Aorta (tissue), 5 donors: ENCODE data around the gene EVPL. TPM values are rescaled to one million over a fixed set of nuclear protein-coding genes. Genes with fewer than 3 reads are reported as not detected.

Experiments used
- ATAC-seq: fragments of 200-7000 bp; cut with Tn5 transposase; one replicate; pipeline ENCODE4 v1.9.1; 2022; ENCODE audit warnings: moderate library complexity; ENCODE audit not compliant: low FRiP score
- DNase-seq, 2 donors: peaks; one replicate each; pipeline ENCODE4 v3.0.0-alpha.2; 2020
- H3K27ac ChIP-seq, 2 donors: one replicate each; pipeline ENCODE4 v1.5.1; 2013; ENCODE audit warnings: low read length in 2 of 2, mild to moderate bottlenecking in 2 of 2, moderate library complexity in 2 of 2, control low read depth in 1 of 2, inconsistent platforms in 1 of 2, low read depth in 1 of 2
- H3K27me3 ChIP-seq, 2 donors: one replicate each; pipeline ENCODE4 v1.6.1; 2013; ENCODE audit warnings: control low read depth in 1 of 2, low read length in 1 of 2, mild to moderate bottlenecking in 1 of 2, moderate library complexity in 1 of 2; ENCODE audit not compliant: insufficient read depth in 2 of 2, control insufficient read depth in 1 of 2
- H3K36me3 ChIP-seq, 2 donors: one replicate each; pipeline ENCODE4 v1.6.1; 2013; ENCODE audit warnings: control low read depth in 1 of 2, low read length in 1 of 2, mild to moderate bottlenecking in 1 of 2; ENCODE audit not compliant: insufficient read depth in 2 of 2, control insufficient read depth in 1 of 2
- H3K4me1 ChIP-seq, 2 donors: one replicate each; pipeline ENCODE4 v1.6.1; 2013; ENCODE audit warnings: low read length in 2 of 2, control low read depth in 1 of 2, mild to moderate bottlenecking in 1 of 2, moderate library complexity in 1 of 2; ENCODE audit not compliant: insufficient read depth in 2 of 2, control insufficient read depth in 1 of 2
- H3K4me3 ChIP-seq, 2 donors: one replicate each; pipeline ENCODE4 v1.5.1; 2013; ENCODE audit warnings: low read length in 2 of 2, control low read depth in 1 of 2, mild to moderate bottlenecking in 1 of 2
- H3K9me3 ChIP-seq: one replicate; pipeline ENCODE4 v1.6.1; 2013; ENCODE audit warnings: mild to moderate bottlenecking, low read length; ENCODE audit not compliant: control insufficient read depth
- whole genome bisulfite sequencing, 2 donors: extraction: QIAGEN DNeasy Blood & Tissue Kit; methylation state at CpG; one replicate each; pipeline ENCODE4 v1.1.7; 2013; 5-methylcytosine and 5-hydroxymethylcytosine counted together
- intact Hi-C, 2 donors: fragments of 100-400 bp; cut with DNase I; formaldehyde crosslinking; loops; one replicate each; pipeline versions ENCODE4 v1.14.2 to v1.15.0; 2022
- polyA plus RNA-seq, 2 donors: library from polyadenylated mRNA; stranded (reverse); fragments of 200-250 nt; gene quantifications; one replicate each; pipeline ENCODE4 v1.2.3, GENCODE V29; 2013
- total RNA-seq, 2 donors: library from RNA; stranded (reverse); fragmentation: NEBNext Ultra II Directional; extraction: Animal tissue kit (Norgen Biotek cat#: 25700); gene quantifications; one replicate each; pipeline ENCODE4 v1.2.1, GENCODE V29; 2021
- donor health status: healthy with polysubstance abuse.
- donor health status: Bipolar disorder and iron deficiency.
- donor health status: DM: no; HTN: no; CAD: no.
- donor health status: DM: no; HTN: no; CAD: no.
- donor health status: DM: yes; HTN: yes; CAD: no.

EVPL gene
- total and polyA plus RNA-seq, 4 donors: 0.10 to 12.5 (median 0.19) TPM

DNA sequence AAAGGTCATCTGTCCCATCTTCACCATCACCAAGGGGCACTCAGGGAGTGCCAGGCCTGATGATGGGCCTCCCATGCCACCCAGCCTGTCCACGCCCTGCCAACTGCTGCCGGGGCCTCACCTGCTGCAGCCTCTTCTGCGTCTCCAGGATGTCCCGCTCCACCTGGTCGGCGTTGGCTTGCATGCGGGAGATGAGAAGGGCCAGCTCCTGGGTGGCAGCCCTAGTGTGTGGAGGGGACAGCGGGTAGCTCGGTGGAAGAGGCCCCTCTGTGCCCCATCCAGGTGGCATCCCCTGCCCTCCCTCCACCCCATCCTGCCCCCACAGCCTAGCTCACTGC is 3.2 kb downstream of the EVPL start:
- 90 to 94% methylated on average over 9 of the region's 9 CpGs for WGBS, 2 donors
- H3K4me3 ChIP-seq: no peak overlapping the region
- no peak for ATAC-seq
- H3K27me3 ChIP-seq: no peaks in the 10 kb centered on the region
- H3K9me3 ChIP-seq: no peaks in the 10 kb centered on the region
- intact Hi-C loops: no loop called here
- no peaks in the 10 kb centered on the region for H3K36me3 ChIP-seq
- H3K4me1 ChIP-seq: no peaks in the 10 kb centered on the region
- H3K27ac ChIP-seq: no peak overlapping the region
- DNase-seq: no peak

DNA sequence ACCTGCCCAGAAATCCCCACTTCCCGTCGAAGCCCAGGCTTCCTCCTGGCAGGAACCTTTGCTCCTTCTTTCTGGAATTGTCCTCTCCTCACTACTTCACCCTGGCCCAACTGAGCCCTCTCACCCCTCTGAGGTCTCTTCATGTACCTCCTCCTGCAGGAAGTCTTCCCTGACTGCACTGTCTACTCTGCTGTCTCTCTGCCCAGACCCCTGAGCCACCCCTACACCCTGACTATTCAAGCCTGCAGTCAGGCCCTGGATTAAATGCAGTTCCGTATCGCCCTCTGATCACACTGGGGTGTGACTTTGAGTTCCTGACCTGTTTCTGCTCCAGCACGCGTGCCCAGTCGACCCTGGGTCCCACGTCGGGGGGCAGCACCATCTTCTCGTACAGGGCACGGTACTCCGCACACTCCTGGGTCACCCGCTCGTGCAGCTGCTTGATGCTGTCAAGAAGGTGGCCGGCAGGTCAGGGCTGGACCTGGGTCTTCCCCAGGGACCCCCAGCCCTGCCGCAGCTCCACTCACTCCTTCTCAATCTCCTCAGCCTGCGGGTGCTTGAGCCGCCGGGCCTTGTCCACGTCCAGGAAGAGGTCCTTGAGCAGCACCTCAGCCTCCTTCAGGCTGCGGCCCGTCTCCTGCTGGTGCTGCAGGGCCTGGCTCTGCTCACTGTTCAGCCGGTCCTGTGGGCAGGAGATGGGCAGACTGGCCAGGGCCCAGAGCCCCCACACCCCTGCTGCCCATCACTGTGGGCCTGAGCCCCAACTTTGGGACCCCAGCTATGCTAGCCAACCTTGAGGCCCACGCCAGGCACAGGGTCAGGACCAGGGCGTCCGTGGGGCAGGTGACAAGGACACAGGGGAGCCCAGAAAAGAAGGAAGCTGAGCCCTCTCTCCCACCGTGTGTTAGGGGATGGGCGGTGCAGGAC is 3.9 kb downstream of the EVPL start:
- DNase-seq (no peak), ATAC-seq (no peak)
- no peaks in the 10 kb centered on the region for H3K36me3 ChIP-seq
- H3K27me3 ChIP-seq: no peaks in the 10 kb centered on the region
- WGBS, 2 donors: 87 to 89% methylated on average over 27 to 28 of the region's 28 CpGs
- no peaks in the 10 kb centered on the region for H3K9me3 ChIP-seq
- no peaks in the 10 kb centered on the region for H3K4me1 ChIP-seq
- no peak overlapping the region for H3K27ac ChIP-seq
- intact Hi-C loops: no loop called here
- no peak overlapping the region for H3K4me3 ChIP-seq

DNA sequence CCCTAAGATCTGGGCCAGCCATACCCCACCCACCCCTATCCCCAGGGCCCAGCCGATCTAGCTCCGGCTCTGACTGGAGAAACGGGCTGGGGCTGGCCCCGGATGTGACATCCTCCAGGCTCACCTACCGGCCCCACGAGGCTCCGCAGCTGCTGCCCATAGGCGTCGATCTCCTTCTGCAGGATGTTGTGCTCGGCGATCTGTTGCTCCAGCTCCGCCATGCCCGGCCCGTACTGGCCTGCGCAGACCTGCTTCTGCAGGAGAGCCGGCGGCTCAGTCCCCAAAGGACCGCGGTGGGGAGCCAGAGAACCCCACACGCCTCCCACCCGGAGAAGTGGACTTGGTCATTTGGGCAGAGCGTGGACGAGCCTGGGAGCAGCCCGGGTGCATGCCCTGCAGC is 4.8 kb downstream of the EVPL start:
- no peak for DNase-seq
- H3K4me1 ChIP-seq: no peaks in the 10 kb centered on the region
- no peaks in the 10 kb centered on the region for H3K27me3 ChIP-seq
- no peak overlapping the region for H3K27ac ChIP-seq
- 81 to 83% methylated on average over 21 to 24 of the region's 24 CpGs for WGBS, 2 donors
- no peaks in the 10 kb centered on the region for H3K9me3 ChIP-seq
- H3K36me3 ChIP-seq: no peaks in the 10 kb centered on the region
- intact Hi-C loops: no loop called here
- H3K4me3 ChIP-seq: no peak overlapping the region
- no peak for ATAC-seq

DNA sequence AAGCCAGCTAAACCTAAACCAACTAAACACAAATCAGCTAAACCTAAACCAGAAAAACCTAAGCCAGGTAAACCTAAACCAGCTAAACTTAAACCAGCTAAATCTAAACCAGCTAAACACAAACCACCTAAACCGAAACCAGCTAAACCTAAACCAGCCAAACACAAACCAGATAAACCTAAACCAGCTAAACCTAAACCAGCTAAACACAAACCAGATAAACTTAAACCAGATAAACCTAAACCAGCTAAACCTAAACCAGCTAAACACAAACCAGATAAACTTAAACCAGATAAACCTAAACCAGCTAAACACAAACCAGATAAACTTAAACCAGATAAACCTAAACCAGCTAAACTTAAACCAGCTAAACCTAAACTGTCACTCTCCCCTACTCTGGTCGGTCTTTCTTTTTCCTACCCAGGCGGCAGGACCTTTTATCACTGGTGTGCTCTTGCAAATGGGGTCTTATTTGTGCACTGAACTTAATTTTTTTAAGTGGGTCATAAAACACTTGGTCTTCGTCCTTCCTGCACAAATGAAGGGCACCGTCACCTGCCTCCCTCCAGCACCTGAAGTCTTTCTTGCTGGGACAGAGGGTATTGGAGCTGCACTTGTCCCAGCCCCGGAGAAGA is 7.2 kb downstream of the EVPL start:
- Histone ChIP-seq H3K27me3 (no peaks in the 10 kb centered on the region), H3K36me3 (no peaks in the 10 kb centered on the region), H3K4me3 (no peak overlapping the region), H3K27ac (no peak overlapping the region), H3K9me3 (no peaks in the 10 kb centered on the region), H3K4me1 (no peaks in the 10 kb centered on the region)
- WGBS, 2 donors: 88 to 89% methylated on average over 6 of the region's 6 CpGs
- no peak for DNase-seq
- no peak for ATAC-seq
- intact Hi-C loops: no loop called here

DNA sequence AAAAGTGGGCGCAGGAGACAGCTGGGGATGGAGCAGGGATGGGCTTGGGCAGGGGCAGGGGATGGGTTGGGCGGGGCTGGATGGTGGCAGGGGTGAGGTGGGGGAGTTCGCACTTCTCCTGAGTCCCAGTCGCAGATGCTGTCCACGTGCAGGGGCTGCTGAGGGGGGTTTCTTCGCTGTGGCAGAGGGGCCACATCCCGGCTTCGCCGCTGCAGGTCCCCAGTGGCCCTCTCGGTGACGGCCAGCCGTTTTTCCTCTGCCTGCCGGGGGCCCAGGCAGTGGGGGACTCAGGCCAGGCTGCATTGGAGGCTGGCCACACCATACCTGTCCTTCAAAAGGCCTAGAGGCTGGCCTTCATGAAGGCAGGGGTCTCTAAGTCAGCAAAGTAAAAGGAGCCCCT is 8.3 kb downstream of the EVPL start:
- intact Hi-C loops: no loop called here
- no peak overlapping the region for H3K4me3 ChIP-seq
- H3K27ac ChIP-seq: no peak overlapping the region
- no peaks in the 10 kb centered on the region for H3K4me1 ChIP-seq
- no peaks in the 10 kb centered on the region for H3K36me3 ChIP-seq
- no peaks in the 10 kb centered on the region for H3K9me3 ChIP-seq
- 82 to 84% methylated on average over 13 of the region's 13 CpGs for WGBS, 2 donors
- DNase-seq (no peak), ATAC-seq (no peak)
- no peaks in the 10 kb centered on the region for H3K27me3 ChIP-seq

DNA sequence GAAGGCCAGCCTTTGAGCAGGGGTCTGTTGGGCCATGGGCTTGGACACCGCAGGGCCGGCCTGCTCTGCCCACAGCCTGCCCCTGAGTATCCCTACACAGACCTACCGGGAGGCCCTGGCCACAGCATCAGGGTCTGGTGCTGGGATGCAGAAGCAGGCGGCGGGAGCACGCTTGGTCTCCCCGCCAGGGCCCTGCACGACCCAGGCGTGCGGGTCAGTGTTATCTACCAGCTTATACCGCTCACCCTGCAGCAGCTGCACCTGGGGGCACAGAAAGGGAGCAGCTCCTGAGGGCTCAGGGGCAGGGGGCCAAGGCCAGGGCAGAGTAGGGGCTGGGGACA is 8.8 kb downstream of the EVPL start:
- DNase-seq (no peak), ATAC-seq (no peak)
- H3K36me3 ChIP-seq: no peaks in the 10 kb centered on the region
- intact Hi-C loops: no loop called here
- no peaks in the 10 kb centered on the region for H3K9me3 ChIP-seq
- H3K4me3 ChIP-seq: no peak overlapping the region
- H3K4me1 ChIP-seq: no peaks in the 10 kb centered on the region
- WGBS, 2 donors: 83 to 85% methylated on average over 11 of the region's 11 CpGs
- H3K27me3 ChIP-seq: no peaks in the 10 kb centered on the region
- no peak overlapping the region for H3K27ac ChIP-seq

DNA sequence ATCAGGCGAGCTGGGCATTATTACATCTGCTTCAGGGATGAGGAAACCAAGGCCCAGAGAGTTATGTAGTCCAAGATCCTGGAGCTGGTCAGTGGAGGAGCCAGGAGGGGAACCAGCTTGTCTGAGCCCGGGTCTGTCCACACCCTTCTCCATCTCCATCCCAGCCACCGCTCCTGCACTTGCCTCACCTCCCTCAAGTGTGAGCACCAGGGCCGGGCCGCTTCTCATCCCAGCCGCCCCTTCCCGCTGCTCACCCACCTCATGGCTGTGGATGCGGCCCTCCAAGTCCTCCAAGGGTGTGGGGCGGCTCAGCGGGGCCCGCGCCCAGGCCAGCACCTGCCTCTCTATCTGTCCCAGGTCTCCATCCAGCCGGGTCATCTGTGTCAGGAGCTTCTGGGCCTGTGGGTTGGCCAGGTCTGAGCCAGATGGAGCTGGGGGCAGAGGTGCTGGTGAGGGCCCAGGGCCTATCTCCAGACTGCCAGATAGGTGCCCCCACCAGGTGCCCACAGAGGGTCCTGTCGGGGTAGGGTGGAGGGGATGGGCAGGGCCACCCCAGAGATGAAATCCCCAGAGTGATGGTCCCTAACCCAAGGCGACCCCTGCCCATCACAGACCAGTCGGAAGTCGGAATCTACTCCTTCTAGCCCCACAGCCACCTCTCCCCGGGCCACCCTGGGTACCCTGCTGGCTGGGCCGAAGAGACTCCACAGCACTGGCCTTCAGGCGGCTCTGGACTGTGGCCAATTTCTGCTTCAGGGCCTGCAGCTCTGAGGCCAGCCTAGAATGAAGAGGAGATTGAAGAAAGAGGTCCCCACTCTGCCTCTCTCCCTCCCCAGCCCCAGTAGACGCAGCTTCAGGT is 9.4 kb downstream of the EVPL start:
- ATAC-seq: no peak
- intact Hi-C loops: no loop called here
- Histone ChIP-seq H3K4me3 (no peak overlapping the region), H3K27ac (no peak overlapping the region), H3K4me1 (no peaks in the 10 kb centered on the region), H3K9me3 (no peaks in the 10 kb centered on the region), H3K27me3 (no peaks in the 10 kb centered on the region), H3K36me3 (no peaks in the 10 kb centered on the region)
- no peak for DNase-seq
- WGBS, 2 donors: 88 to 89% methylated on average over 21 of the region's 21 CpGs

DNA sequence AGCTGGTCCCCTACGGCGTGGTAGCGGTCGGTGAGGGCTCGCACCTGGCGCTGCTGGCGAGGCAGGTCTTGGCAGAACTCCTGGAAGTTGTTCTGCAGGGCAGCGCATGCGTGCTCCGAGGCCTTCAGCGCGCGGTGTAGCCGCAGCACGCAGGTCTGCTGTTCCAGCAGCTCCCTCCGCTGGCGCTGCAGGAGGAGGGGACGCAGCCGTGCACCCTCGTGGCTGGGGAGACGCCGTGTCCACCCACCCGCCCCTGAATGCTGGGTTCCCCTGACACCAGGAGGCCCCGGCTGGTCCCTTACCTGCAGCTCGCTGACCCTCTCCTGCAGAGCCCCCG is 12.2 kb downstream of the EVPL start:
- intact Hi-C loops: loop anchor here in 1 of 2 donors (5.0 kb wide), 1 partner anchor 262 kb away; no protein-coding TSS in a partner anchor
- peak; percentile 5 for ATAC-seq

More for the DNA sequence above, 12.2 kb downstream of the EVPL start:
- Histone ChIP-seq H3K27me3 (no peaks in the 10 kb centered on the region), H3K4me3 (no peak overlapping the region), H3K36me3 (no peaks in the 10 kb centered on the region), H3K9me3 (no peaks in the 10 kb centered on the region), H3K27ac (no peak overlapping the region), H3K4me1 (no peaks in the 10 kb centered on the region)
- no peak for DNase-seq
- WGBS, 2 donors: 75 to 82% methylated on average over 22 to 26 of the region's 26 CpGs
